Lower lobe of right lung (tissue), 2 donors: ENCODE data around the gene C12orf42. TPM values are rescaled to one million over a fixed set of nuclear protein-coding genes. Genes with fewer than 3 reads are reported as not detected.

Experiments
- ATAC-seq, 2 donors: fragments of 200-7000 bp; cut with Tn5 transposase; one replicate each; pipeline ENCODE4 v1.9.1; 2020 to 2022; ENCODE audit warnings: mild to moderate bottlenecking in 2 of 2, moderate library complexity in 2 of 2
- DNase-seq: peaks from one replicate; pipeline ENCODE4 v3.0.0-alpha.2; 2020
- H3K27ac ChIP-seq: fragments of 200-600 bp; one replicate; pipeline ENCODE4 v1.8.0; 2022
- H3K27me3 ChIP-seq: fragments of 200-600 bp; one replicate; pipeline ENCODE4 v1.8.0; 2022; ENCODE audit warnings: low read depth
- H3K36me3 ChIP-seq: fragments of 200-600 bp; one replicate; pipeline ENCODE4 v1.8.0; 2022; ENCODE audit warnings: mild to moderate bottlenecking
- H3K4me1 ChIP-seq: fragments of 200-600 bp; one replicate; pipeline ENCODE4 v1.8.0; 2022
- H3K4me3 ChIP-seq: fragments of 200-600 bp; one replicate; pipeline ENCODE4 v1.8.0; 2022; ENCODE audit warnings: mild to moderate bottlenecking
- H3K9me3 ChIP-seq: fragments of 200-600 bp; one replicate; pipeline ENCODE4 v1.8.0; 2022
- CTCF ChIP-seq: fragments of 200-600 bp; IDR thresholded peaks from one replicate; pipeline ENCODE4 v1.8.0; 2022; ENCODE audit warnings: antibody characterized with exemption, mild to moderate bottlenecking
- intact Hi-C: fragments of 100-400 bp; cut with DNase I; formaldehyde crosslinking; loops from one replicate; pipeline ENCODE4 v1.11.0; 2022
- total RNA-seq: library from RNA; stranded (reverse); fragmentation: NEBNext Ultra II Directional; extraction: Animal tissue kit (Norgen Biotek cat#: 25700); gene quantifications from one replicate; pipeline ENCODE4 v1.2.1, GENCODE V29; 2021
- donor health status: DM: no; HTN: yes; CAD: no; lungs with severe emphysema.

The C12orf42 gene
- total RNA-seq, 1 donor from 2014 or later, result not detected

DNA sequence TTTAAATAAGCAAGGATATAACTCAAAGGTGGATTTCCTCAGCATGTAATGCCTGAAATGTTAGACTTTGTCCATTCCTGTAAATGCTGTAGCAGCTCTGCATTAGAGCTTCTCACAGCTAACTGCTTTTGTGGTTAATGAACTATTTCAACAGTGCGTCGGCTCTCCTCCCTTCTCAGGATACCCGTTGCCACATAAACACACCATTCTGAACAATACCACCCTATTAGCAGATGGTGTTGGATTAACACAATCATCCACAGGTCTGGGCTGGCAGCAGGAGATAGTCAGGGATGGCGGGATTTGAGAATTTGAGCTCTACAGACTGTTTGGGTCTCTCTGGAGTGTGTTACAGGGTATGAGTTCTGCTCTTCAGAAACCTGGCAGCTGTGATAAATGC, 33.5 kb upstream of the C12orf42 start:
- Histone ChIP-seq H3K27ac (no peak overlapping the region), H3K36me3 (no peaks in the 10 kb centered on the region), H3K27me3 (no peaks in the 10 kb centered on the region), H3K4me3 (no peak overlapping the region), H3K4me1 (no peaks in the 10 kb centered on the region), H3K9me3 (no peaks in the 10 kb centered on the region)
- no peak for DNase-seq
- no peak for ATAC-seq
- intact Hi-C loops, result no loop called here
- no peak for TF ChIP-seq CTCF

- DNase-seq (no peak), ATAC-seq (no peak)
- intact Hi-C loops, result no loop called here
- Histone ChIP-seq H3K4me3 (no peak overlapping the region), H3K36me3 (no peaks in the 10 kb centered on the region), H3K4me1 (no peaks in the 10 kb centered on the region), H3K27me3 (no peaks in the 10 kb centered on the region), H3K9me3 (no peaks in the 10 kb centered on the region), H3K27ac (no peak overlapping the region)
- TF ChIP-seq CTCF, result no peak
Observed at GRCh38 chr12:103524238-103524875, 28.6 kb upstream of the C12orf42 start.

- TF ChIP-seq CTCF, result no peak
- intact Hi-C loops, result no loop called here
- no peak overlapping the region for H3K27ac ChIP-seq
- H3K27me3 ChIP-seq, result no peaks in the 10 kb centered on the region
- ATAC-seq (no peak), DNase-seq (no peak)
- H3K4me1 ChIP-seq, result no peaks in the 10 kb centered on the region
- H3K36me3 ChIP-seq, result no peaks in the 10 kb centered on the region
- no peak overlapping the region for H3K4me3 ChIP-seq
- no peaks in the 10 kb centered on the region for H3K9me3 ChIP-seq
Observed at GRCh38 chr12:103523771-103524170, 28.0 kb upstream of the C12orf42 start.

GRCh38 chr12:103520686-103521215, 25.0 kb upstream of the C12orf42 start:
- Histone ChIP-seq H3K9me3 (no peaks in the 10 kb centered on the region), H3K4me1 (no peaks in the 10 kb centered on the region), H3K27me3 (no peaks in the 10 kb centered on the region), H3K27ac (no peak overlapping the region), H3K36me3 (no peaks in the 10 kb centered on the region), H3K4me3 (no peak overlapping the region)
- intact Hi-C loops, result no loop called here
- DNase-seq, result no peak
- no peak for TF ChIP-seq CTCF
- ATAC-seq, result no peak

GRCh38 chr12:103519632-103520031, 23.9 kb upstream of the C12orf42 start:
- ATAC-seq (no peak), DNase-seq (no peak)
- TF ChIP-seq CTCF, result no peak
- H3K4me1 ChIP-seq, result no peaks in the 10 kb centered on the region
- H3K4me3 ChIP-seq, result no peak overlapping the region
- H3K9me3 ChIP-seq, result no peaks in the 10 kb centered on the region
- no peaks in the 10 kb centered on the region for H3K27me3 ChIP-seq
- H3K27ac ChIP-seq, result no peak overlapping the region
- intact Hi-C loops, result no loop called here
- H3K36me3 ChIP-seq, result no peaks in the 10 kb centered on the region
